Tongue (tissue), 2 donors: ENCODE measurements around the gene PRND. TPM values are rescaled to one million over a fixed set of nuclear protein-coding genes. Genes with fewer than 3 reads are reported as not detected.
"Not testable (repeated sequence)": the region's sequence is repeated elsewhere in the genome, so short reads cannot be mapped to it uniquely, and the experiment has no call there.

Experiments used
- DNase-seq: peaks from one replicate; pipeline ENCODE4 v3.0.0-alpha.2; 2015
- total RNA-seq: library from RNA; depleted of rRNA; stranded (reverse); fragments of >200 nt; gene quantifications from one replicate; pipeline ENCODE4 v1.2.3, GENCODE V29; 2014

PRND gene
- total RNA-seq, 1 donor from 2014 or later, result 34.1 TPM

DNA sequence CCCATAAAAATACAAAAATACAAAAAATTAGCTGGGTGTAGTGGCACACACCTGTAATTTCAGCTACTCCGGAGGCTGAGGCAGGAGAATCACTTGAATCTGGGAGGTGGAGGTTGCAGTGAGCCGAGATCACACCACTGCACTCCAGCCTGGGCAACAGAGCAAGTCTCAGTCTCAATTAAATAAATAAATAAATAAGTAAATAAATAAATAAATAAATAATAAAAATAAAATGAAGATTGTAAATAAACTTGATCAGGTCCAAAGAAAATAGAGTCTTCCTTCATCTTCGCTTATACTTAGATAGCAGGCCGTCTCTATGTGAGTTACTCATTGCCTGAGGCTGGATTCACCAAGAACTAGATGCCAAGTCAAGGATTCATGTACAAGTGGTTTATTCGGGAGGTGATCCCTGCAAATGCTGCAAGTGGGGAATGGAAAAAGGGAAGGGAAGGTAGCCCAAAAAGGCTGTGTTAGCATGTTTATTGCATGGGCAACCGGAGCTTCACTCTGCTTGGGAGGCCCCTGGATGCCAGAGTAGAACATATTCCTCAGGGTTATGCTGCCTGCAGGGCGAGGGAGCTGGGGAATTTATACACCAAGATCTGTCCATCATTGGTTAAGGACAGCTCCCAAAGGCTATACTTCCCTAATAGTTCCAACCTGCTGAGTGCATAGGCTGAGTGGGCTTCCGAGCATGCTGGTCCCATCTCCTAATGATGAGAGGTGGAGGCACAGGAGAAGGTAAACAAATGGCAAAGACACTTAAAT, 16.3 kb downstream of the PRND start:
- no peak for DNase-seq

DNA sequence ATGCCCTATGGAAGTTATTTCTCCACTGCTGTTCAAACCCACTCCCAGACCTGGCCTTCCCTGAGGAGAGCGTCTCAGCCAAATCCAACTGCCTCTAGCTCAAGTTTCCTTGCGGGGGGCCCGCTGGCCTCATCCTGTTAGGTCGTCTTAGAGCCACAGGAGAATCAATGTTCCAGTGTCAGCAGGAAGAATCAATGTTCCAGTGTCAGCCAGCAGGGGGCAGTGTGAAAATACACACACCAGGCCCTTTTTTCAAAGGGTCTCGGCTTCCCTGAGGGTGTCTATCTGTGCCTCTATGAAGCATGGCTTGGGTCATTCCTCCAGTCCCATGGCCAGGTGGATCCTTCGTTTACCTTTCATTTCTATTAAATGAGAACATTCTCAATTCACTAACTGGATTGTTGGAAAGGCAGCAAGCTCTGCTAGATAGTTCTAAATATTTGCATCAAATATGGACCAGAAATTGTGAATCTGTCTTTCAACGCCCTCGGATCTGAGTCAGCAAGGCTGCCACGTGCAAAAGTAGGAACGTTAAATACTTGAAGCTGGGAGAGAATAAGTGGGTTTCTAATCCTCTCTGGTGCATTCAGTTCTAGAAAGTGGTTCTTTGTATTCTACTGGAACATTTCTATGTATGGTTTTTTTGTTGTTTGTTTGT, 19.2 kb downstream of the PRND start:
- DNase-seq, result peak; percentile 40

- DNase-seq, result no peak
Observed at GRCh38 chr20:4748847-4749246, 27.1 kb downstream of the PRND start.

- DNase-seq, result no peak
Observed at GRCh38 chr20:4749326-4749725, 27.6 kb downstream of the PRND start.

GRCh38 chr20:4750381-4750780, 28.7 kb downstream of the PRND start:
- DNase-seq, result no peak

GRCh38 chr20:4759100-4759884, 37.6 kb downstream of the PRND start:
- DNase-seq, result not testable (repeated sequence)

DNA sequence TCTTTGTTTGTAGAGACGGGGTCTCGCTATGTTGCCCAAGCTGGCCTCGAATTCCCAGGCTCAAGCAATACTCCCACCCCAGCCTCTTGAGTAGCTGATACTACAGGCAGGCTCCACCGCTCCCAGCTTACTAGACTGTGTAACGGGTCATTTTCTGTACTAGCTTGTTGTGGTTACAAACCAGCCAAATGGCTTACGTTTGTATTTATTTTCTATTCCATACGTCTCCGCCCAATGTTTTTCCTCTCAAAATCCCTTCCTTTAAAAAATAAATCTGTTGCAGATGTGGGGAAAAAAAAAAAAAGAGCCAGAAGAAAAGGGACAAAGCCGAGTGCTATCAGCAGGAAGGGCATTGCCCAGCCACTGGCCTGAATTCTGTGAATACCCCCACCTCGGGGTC, 41.6 kb downstream of the PRND start:
- peak; percentile 26 for DNase-seq

DNA sequence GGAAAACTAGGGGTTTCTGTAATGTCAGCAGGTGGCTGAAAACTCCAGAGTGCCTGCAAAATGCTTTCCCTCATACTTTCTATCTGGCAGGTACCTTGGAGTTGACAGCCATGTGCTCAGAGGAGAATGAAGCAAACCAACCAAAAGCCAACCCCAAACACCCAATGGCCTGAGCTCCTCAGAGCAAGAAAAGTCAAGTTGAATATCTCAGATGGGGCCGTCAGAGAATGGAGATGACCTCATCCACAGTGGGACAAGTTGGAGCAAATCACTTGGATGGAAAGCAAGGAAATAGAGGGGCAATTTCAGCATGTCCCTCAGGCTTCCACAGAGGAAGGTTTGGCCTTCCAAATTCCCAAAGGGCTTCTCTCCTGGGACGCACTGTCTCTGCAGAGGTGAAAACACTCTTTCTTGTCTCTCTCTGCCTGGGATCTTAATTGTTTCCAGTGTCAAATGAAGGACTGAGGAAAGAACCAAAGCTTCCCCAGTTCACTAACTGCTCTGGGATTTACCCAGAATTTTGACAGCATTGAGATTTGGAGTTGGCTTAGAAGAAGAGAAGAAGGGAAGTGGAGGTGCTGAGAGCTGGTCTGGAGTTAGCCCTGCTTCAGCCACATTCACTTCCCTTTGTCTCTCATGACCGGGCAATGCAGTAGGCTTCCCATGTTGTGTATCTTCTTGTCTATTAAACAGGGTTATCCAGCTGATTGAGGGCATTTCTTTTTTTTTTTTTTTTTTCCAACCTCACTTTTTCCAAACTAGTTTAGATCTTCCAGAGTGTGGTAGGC, 42.2 kb downstream of the PRND start:
- DNase-seq, result no peak

- DNase-seq, result no peak
Observed at GRCh38 chr20:4764805-4765204, 43.1 kb downstream of the PRND start.

DNA sequence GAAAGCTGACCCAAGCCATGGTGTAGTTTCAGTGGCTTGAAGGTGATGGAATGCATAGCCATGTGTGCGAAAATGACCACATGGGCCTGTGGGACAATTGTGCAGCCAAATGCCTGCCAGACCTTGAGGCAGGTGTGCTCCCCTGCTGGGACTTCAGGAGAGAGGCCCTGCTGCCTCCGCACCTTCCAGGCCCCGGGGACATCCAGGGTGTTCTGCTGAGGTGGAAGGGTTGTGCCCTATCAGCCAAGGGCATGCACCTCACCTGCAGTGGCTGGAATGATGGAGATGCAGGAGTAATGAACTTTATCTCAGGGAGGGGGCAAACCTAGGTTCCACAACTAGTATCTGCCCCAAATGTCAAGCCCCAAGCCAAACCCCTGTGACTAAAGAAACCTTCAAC, 44.0 kb downstream of the PRND start:
- DNase-seq, result no peak

GRCh38 chr20:4766631-4767030, 44.9 kb downstream of the PRND start:
- no peak for DNase-seq

GRCh38 chr20:4767084-4767483, 45.4 kb downstream of the PRND start:
- DNase-seq, result no peak

DNA sequence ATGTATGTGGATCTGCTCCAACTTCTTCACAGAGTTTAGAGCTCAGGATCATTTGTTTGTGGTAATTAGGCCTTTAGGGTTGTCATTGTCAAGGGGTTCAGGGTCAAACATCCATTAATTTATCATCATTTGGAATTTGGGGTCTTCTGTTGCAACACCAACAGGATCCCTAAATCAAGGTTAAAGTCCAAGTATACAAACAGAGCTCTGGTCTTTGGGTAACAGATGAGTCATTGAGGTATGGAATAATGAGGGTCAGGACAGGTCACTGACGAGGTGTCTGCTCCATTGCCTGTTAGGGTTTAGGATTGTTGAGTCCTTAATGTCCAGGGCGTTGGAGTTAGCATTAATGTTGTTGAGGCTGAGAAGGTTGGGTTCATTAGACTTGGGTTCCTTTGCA, 47.6 kb downstream of the PRND start:
- no peak for DNase-seq

- DNase-seq, result no peak
Observed at GRCh38 chr20:4770026-4770425, 48.3 kb downstream of the PRND start.

GRCh38 chr20:4771004-4771403, 49.3 kb downstream of the PRND start:
- no peak for DNase-seq

DNA sequence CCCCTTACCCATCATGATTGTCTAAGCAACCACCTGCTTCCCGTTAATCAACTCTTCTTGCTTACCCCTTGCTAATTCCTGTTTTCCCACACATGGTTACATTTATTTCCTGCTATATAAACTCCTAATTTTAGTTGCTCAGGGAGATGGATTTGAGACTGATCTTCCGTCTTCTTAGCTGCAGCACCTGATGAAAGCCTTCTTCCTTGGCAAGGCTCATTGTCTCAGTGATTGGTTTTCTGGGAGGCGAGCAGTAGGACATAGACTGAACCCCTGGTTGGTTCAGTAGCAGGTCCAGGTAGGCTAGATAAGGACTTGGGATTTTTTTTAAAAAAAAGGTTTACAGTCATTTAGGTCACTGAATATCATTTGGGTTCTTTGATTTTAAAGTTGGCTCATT, 50.4 kb downstream of the PRND start:
- DNase-seq, result no peak

- DNase-seq, result not testable (repeated sequence)
Observed at GRCh38 chr20:4773014-4773413, 51.3 kb downstream of the PRND start.

GRCh38 chr20:4773736-4774135, 52.0 kb downstream of the PRND start:
- no peak for DNase-seq

DNA sequence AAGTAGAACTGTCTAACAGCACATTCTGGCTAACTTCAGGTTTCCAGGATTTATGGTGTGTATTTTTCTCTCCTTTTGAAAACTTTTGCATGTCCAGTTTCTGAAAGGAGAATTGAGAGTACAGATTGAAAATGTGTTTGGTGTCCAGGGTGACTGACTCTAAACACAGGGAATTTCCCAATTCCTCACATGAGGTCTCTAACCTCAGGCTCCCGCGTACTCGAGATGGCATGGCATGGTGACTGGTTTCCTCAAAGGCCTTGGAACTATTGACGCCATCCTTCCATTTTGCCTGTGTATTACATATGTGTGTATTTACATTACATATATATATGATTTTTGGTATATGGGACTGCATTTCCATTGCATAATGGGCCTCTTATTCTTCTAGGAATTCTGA, 52.5 kb downstream of the PRND start:
- no peak for DNase-seq

DNA sequence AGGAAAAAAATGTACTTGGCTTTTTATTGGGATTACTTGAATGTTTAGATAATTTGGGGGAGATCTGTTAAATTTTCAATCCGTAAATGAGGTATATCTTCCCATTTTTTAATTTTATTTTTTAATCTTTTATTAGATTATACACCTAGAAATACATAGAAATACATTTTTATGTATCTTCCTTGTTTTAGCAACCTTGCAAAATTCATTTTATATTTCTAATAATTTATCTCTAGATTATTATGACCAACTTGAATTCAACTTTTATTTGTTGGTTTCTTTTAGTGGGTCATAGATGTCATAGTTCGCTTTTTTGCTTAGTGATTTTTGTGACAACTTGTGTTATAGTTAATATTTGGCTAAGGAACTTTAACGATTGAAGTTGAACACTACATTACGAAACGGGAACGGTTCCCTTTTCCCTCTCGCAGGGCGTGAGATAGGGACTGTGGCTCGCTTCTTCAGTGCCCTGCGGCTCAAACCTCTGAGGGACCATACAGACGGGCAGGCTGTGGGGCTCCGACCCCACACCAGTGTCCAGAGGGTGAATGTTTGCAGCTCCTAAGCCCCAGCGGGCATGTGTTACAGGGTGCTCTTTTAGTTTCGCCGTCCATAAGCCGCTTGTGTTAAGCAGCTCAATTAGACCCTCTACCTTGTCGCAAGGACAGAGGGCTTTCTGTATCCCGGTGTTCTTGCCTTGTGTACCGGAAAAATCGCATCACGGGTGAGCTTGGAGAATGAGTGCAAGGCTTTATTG, 53.8 kb downstream of the PRND start:
- DNase-seq, result no peak

DNA sequence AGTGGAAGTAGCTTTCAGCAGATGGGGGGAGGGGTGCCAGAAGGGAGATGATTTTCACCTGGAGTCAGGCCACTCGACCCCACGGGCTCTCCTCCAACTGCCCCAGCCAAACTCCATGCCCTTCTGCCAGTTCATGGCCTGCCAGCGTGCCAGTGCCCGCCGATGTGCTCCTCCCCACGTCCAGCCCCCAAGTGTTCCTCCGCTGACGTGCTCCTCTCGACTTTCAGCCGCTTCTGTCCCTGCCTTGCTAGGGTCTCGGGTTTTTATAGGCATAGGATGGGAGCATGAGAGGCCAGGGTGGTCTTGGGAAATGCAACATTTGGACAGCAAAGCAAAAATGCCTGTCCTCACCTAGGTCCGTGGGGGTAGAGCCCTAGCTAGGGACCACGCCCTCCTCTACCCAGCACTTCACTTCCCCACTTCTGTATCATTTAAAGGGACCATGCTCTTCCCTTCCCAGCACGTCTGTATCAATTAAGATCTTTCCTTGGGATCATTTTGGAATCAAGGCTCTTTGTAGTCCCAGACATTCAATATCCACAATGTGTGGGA, 54.4 kb downstream of the PRND start:
- no peak for DNase-seq
